Esophagus squamous epithelium (tissue), 4 donors: ENCODE results near the gene CHD3.

Experiments used
- CTCF ChIP-seq, 6 experiments: fragments of 450-650 bp in 4 of 6; fragments of 200-600 bp in 2 of 6; sonication (generic) in 2 of 6; IDR thresholded peaks; one replicate each; pipeline ENCODE4 v1.5.1; 2016 to 2019; ENCODE audit warnings: antibody characterized with exemption in 6 of 6, mild to moderate bottlenecking in 4 of 6, moderate library complexity in 4 of 6
- POLR2A ChIP-seq, 4 donors: fragments of 450-650 bp; IDR thresholded peaks; one replicate each; pipeline ENCODE4 v1.6.1; 2017; ENCODE audit warnings: antibody characterized with exemption in 4 of 4, mild to moderate bottlenecking in 4 of 4, moderate library complexity in 3 of 4

GRCh38 chr17:7887038-7887481, 1.5 kb upstream of the CHD3 start:
- TF ChIP-seq CTCF (IDR thresholded peaks at IDR 0.05): peak in 1 of 6 experiments; percentile 34
- TF ChIP-seq POLR2A (IDR thresholded peaks at IDR 0.05): no peak
